ENCODE measurements around the gene LIMD2. TPM values are rescaled to one million over a fixed set of nuclear protein-coding genes. Genes with fewer than 3 reads are reported as not detected.

LIMD2 gene
- total and polyA plus RNA-seq, 4 donors: 26.4 to 69.5 (median 30.5) TPM

DNA sequence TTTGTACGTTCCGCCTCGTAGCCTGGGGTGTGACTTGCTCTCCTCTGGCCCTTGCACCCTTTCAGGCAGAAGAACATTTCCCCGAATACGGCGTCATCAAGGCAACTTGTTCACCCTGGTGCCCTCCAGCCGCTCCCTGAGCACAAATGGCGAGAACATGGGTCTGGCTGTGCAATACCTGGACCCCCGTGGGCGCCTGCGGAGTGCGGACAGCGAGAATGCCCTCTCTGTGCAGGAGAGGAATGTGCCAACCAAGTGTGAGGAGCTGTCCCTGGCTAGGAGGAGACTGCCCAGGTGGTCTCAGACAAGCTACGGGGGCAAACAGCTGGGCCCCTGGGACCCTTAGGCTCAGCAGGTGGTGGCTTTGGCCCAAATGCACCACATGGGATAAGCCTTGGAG lies 10.4 kb downstream of the LIMD2 start:
- TF ChIP-seq, protein P1, sequence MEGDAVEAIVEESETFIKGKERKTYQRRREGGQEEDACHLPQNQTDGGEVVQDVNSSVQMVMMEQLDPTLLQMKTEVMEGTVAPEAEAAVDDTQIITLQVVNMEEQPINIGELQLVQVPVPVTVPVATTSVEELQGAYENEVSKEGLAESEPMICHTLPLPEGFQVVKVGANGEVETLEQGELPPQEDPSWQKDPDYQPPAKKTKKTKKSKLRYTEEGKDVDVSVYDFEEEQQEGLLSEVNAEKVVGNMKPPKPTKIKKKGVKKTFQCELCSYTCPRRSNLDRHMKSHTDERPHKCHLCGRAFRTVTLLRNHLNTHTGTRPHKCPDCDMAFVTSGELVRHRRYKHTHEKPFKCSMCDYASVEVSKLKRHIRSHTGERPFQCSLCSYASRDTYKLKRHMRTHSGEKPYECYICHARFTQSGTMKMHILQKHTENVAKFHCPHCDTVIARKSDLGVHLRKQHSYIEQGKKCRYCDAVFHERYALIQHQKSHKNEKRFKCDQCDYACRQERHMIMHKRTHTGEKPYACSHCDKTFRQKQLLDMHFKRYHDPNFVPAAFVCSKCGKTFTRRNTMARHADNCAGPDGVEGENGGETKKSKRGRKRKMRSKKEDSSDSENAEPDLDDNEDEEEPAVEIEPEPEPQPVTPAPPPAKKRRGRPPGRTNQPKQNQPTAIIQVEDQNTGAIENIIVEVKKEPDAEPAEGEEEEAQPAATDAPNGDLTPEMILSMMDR (IDR thresholded peaks at IDR 0.05; ENCODE audit: control extremely low read depth, extremely low read depth): no peak
- Histone ChIP-seq H3K9me3 (ENCODE audit: control insufficient read depth in 4 of 4, insufficient read depth in 3 of 4, low read length in 3 of 4) (no peaks in the 10 kb centered on the region), H3K27ac (ENCODE audit: low read depth in 1 of 2, low read length in 1 of 2) (no peak overlapping the region), H3K9ac (ENCODE audit: insufficient read depth in 1 of 2, low read length in 2 of 2) (no peak overlapping the region), H3K4me1 (ENCODE audit: control insufficient read depth in 5 of 5, insufficient read depth in 5 of 5, low read length in 5 of 5) (peaks cover 0 to 7% (median 0%) of the 10 kb centered on the region in 5 donors), H3K27me3 (ENCODE audit: control insufficient read depth in 3 of 3, insufficient read depth in 3 of 3, low read length in 2 of 3) (no peaks in the 10 kb centered on the region), H3K36me3 (ENCODE audit: control insufficient read depth in 4 of 4, insufficient read depth in 4 of 4, low read length in 4 of 4) (peaks cover 21 to 63% (median 40%) of the 10 kb centered on the region in 4 donors), H3K4me3 (no peak overlapping the region)
- ATAC-seq (ENCODE audit: insufficient read depth, low FRiP score): no peak
- WGBS, 2 donors: 97 to 98% methylated on average over 14 of the region's 14 CpGs
- DNase-seq: no peak

DNA sequence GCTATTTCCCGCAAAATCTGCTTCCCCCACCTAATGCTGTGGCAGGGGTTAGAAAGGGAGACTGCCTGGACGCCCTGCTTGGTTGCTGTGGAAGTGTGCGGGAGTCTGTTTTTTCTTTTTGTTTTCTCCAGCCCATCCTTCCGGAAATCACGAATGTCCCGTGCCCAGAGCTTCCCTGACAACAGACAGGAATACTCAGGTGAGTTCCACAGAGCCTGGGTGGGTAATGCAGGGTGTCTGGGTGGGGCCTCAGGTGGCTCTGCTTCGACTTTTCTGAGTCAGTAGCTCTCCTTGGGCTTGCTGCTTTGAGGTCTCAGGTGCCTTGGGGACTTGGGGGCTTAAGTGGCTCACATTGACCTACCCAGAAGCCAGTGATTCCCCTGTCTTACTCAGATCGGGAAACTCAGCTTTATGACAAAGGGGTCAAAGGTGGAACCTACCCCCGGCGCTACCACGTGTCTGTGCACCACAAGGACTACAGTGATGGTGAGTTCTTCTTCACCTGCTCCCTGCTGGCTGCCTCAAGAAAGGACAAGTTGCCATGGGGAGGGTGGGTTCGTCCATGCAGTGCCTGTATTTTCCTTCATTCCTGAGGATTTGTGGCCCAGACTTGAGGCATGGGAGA lies 11.4 kb downstream of the LIMD2 start:
- H3K27me3 ChIP-seq (ENCODE audit: control insufficient read depth in 3 of 3, insufficient read depth in 3 of 3, low read length in 2 of 3): no peaks in the 10 kb centered on the region
- peaks cover 24 to 59% (median 40%) of the 10 kb centered on the region in 4 donors for H3K36me3 ChIP-seq (ENCODE audit: control insufficient read depth in 4 of 4, insufficient read depth in 4 of 4, low read length in 4 of 4)
- H3K4me3 ChIP-seq: no peak overlapping the region
- H3K9me3 ChIP-seq (ENCODE audit: control insufficient read depth in 4 of 4, insufficient read depth in 3 of 4, low read length in 3 of 4): no peaks in the 10 kb centered on the region
- no peak for ATAC-seq (ENCODE audit: insufficient read depth, low FRiP score)
- DNase-seq: no peak
- H3K27ac ChIP-seq (ENCODE audit: low read depth in 1 of 2, low read length in 1 of 2): no peak overlapping the region
- no peak overlapping the region for H3K9ac ChIP-seq (ENCODE audit: insufficient read depth in 1 of 2, low read length in 2 of 2)
- TF ChIP-seq, protein P1 (IDR thresholded peaks at IDR 0.05; ENCODE audit: control extremely low read depth, extremely low read depth): no peak
- WGBS, 2 donors: 87 to 95% methylated on average over 12 of the region's 12 CpGs
- peaks cover 0 to 5% (median 0%) of the 10 kb centered on the region in 5 donors for H3K4me1 ChIP-seq (ENCODE audit: control insufficient read depth in 5 of 5, insufficient read depth in 5 of 5, low read length in 5 of 5)

DNA sequence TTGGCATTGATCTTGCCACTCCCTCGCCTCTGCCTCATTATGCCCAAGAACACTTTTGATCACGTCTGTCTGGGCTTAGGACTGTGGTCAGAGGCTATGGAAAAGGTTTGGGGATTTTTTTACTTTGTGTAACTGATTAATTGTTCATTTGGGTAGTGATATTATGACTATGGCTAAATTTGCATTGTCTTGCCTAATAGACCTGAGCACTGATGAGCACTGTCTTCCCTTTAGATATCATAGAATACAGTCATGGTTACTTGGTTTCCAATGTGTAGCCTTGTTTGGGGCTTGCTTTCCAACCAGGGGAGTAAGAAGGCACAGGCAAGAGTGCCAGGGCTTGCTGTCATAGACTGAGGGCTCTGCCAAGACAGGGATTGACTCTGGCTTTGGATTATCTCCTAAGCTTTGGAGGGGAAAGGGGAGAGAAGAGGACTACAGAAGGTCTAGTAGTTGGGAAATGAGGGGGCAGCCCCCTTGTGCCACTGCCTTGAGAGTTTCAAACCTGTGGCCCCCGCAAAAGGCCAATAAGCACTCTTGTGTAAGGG lies 13.7 kb downstream of the LIMD2 start:
- TF ChIP-seq, protein P1 (IDR thresholded peaks at IDR 0.05; ENCODE audit: control extremely low read depth, extremely low read depth): no peak
- Histone ChIP-seq H3K4me1 (ENCODE audit: control insufficient read depth in 5 of 5, insufficient read depth in 5 of 5, low read length in 5 of 5) (peaks cover 0 to 8% (median 3%) of the 10 kb centered on the region in 5 donors), H3K27me3 (ENCODE audit: control insufficient read depth in 3 of 3, insufficient read depth in 3 of 3, low read length in 2 of 3) (no peaks in the 10 kb centered on the region), H3K27ac (ENCODE audit: low read depth in 1 of 2, low read length in 1 of 2) (no peak overlapping the region), H3K9ac (ENCODE audit: insufficient read depth in 1 of 2, low read length in 2 of 2) (no peak overlapping the region), H3K4me3 (no peak overlapping the region), H3K9me3 (ENCODE audit: control insufficient read depth in 4 of 4, insufficient read depth in 3 of 4, low read length in 3 of 4) (no peaks in the 10 kb centered on the region), H3K36me3 (ENCODE audit: control insufficient read depth in 4 of 4, insufficient read depth in 4 of 4, low read length in 4 of 4) (peaks cover 37 to 51% (median 38%) of the 10 kb centered on the region in 4 donors)
- no peak for DNase-seq
- 87 to 89% methylated on average over 3 of the region's 3 CpGs for WGBS, 2 donors
- ATAC-seq (ENCODE audit: insufficient read depth, low FRiP score): no peak

Measured in lung (tissue), 12 donors.